ENCODE data around the gene TLE2.

- TF ChIP-seq POLR2A (IDR thresholded peaks at IDR 0.05) (no peak), CTCF (IDR thresholded peaks at IDR 0.05) (no peak), EP300 (IDR thresholded peaks at IDR 0.05) (no peak)
Observed at GRCh38 chr19:3014135-3014534, 14.9 kb downstream of the TLE2 start.
